Aorta (tissue), 5 donors: Measurements from ENCODE around the gene SEMA3G. TPM values are rescaled to one million over a fixed set of nuclear protein-coding genes. Genes with fewer than 3 reads are reported as not detected.

Experiments
- ATAC-seq: fragments of 200-7000 bp; cut with Tn5 transposase; one replicate; pipeline ENCODE4 v1.9.1; 2022; ENCODE audit warnings: moderate library complexity; ENCODE audit not compliant: low FRiP score
- DNase-seq, 2 donors: peaks; one replicate each; pipeline ENCODE4 v3.0.0-alpha.2; 2020
- H3K27ac ChIP-seq, 2 donors: one replicate each; pipeline ENCODE4 v1.5.1; 2013; ENCODE audit warnings: low read length in 2 of 2, mild to moderate bottlenecking in 2 of 2, moderate library complexity in 2 of 2, control low read depth in 1 of 2, inconsistent platforms in 1 of 2, low read depth in 1 of 2
- H3K27me3 ChIP-seq, 2 donors: one replicate each; pipeline ENCODE4 v1.6.1; 2013; ENCODE audit warnings: control low read depth in 1 of 2, low read length in 1 of 2, mild to moderate bottlenecking in 1 of 2, moderate library complexity in 1 of 2; ENCODE audit not compliant: insufficient read depth in 2 of 2, control insufficient read depth in 1 of 2
- H3K36me3 ChIP-seq, 2 donors: one replicate each; pipeline ENCODE4 v1.6.1; 2013; ENCODE audit warnings: control low read depth in 1 of 2, low read length in 1 of 2, mild to moderate bottlenecking in 1 of 2; ENCODE audit not compliant: insufficient read depth in 2 of 2, control insufficient read depth in 1 of 2
- H3K4me1 ChIP-seq, 2 donors: one replicate each; pipeline ENCODE4 v1.6.1; 2013; ENCODE audit warnings: low read length in 2 of 2, control low read depth in 1 of 2, mild to moderate bottlenecking in 1 of 2, moderate library complexity in 1 of 2; ENCODE audit not compliant: insufficient read depth in 2 of 2, control insufficient read depth in 1 of 2
- H3K4me3 ChIP-seq, 2 donors: one replicate each; pipeline ENCODE4 v1.5.1; 2013; ENCODE audit warnings: low read length in 2 of 2, control low read depth in 1 of 2, mild to moderate bottlenecking in 1 of 2
- H3K9me3 ChIP-seq: one replicate; pipeline ENCODE4 v1.6.1; 2013; ENCODE audit warnings: mild to moderate bottlenecking, low read length; ENCODE audit not compliant: control insufficient read depth
- WGBS, 2 donors: extraction: QIAGEN DNeasy Blood & Tissue Kit; methylation state at CpG; one replicate each; pipeline ENCODE4 v1.1.7; 2013; 5-methylcytosine and 5-hydroxymethylcytosine counted together
- intact Hi-C, 2 donors: fragments of 100-400 bp; cut with DNase I; formaldehyde crosslinking; loops; one replicate each; pipeline versions ENCODE4 v1.14.2 to v1.15.0; 2022
- polyA plus RNA-seq, 2 donors: library from polyadenylated mRNA; stranded (reverse); fragments of 200-250 nt; gene quantifications; one replicate each; pipeline ENCODE4 v1.2.3, GENCODE V29; 2013
- total RNA-seq, 2 donors: library from RNA; stranded (reverse); fragmentation: NEBNext Ultra II Directional; extraction: Animal tissue kit (Norgen Biotek cat#: 25700); gene quantifications; one replicate each; pipeline ENCODE4 v1.2.1, GENCODE V29; 2021
- donor health status: healthy with polysubstance abuse.
- donor health status: Bipolar disorder and iron deficiency.
- donor health status: DM: no; HTN: no; CAD: no.
- donor health status: DM: no; HTN: no; CAD: no.
- donor health status: DM: yes; HTN: yes; CAD: no.

The SEMA3G gene
- total and polyA plus RNA-seq, 4 donors = 0.26 to 23.8 (median 12.5) TPM; not detected in 1

DNA sequence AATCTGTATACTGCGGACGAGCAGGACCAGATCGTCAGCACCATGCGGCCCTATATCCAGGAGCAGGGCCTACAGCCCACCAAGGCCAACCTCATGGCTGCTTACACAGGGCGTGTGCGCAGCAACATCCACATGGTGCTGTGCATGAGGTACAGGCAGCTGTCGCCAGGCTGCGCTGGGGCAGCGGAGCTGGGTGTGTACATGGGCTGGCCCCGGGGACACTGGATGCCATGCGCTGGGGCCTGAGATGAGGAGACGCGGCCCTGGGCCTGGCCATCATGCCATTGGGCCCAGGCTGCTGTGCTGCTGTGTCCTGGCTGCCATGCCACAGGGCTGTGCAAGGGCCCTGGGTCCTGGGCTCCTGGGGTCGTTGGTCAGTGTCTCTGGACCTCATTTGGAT is 61.5 kb downstream of the SEMA3G start:
- Histone ChIP-seq H3K27me3 (no peaks in the 10 kb centered on the region), H3K9me3 (no peaks in the 10 kb centered on the region), H3K36me3 (no peaks in the 10 kb centered on the region), H3K4me1 (no peaks in the 10 kb centered on the region), H3K27ac (no peak overlapping the region), H3K4me3 (no peak overlapping the region)
- 91 to 92% methylated on average over 14 of the region's 14 CpGs for WGBS, 2 donors
- DNase-seq (no peak), ATAC-seq (no peak)
- intact Hi-C loops = no loop called here

Other genes with a start within 250 kb of the SEMA3G start
- gene ALAS1, start 246.9 kb downstream of the SEMA3G start, total RNA-seq = 10 to 100 TPM; 30.2 to 34.5 TPM
- gene ALAS1, start 246.9 kb downstream of the SEMA3G start, polyA plus RNA-seq = 10 to 100 TPM; 14.4 to 16.5 TPM
- gene TLR9, start 219.5 kb downstream of the SEMA3G start, total RNA-seq = under 1 TPM; 0.42 to 0.81 TPM
- gene TLR9, start 219.5 kb downstream of the SEMA3G start, polyA plus RNA-seq = not detected
- 10 to 100 TPM; 40.5 to 52.2 TPM for gene TWF2, start 205.9 kb downstream of the SEMA3G start, total RNA-seq
- gene TWF2, start 205.9 kb downstream of the SEMA3G start, polyA plus RNA-seq = 10 to 100 TPM; 42.3 to 48.0 TPM
- gene PPM1M, start 199.3 kb downstream of the SEMA3G start, total RNA-seq = 10 to 100 TPM; 26.7 to 43.4 TPM
- gene PPM1M, start 199.3 kb downstream of the SEMA3G start, polyA plus RNA-seq = 10 to 100 TPM; 26.2 to 33.7 TPM
- gene WDR82, start 166.5 kb downstream of the SEMA3G start, total RNA-seq = 10 to 100 TPM; 58.1 to 72.4 TPM
- 10 to 100 TPM; 27.9 to 31.6 TPM for gene WDR82, start 166.5 kb downstream of the SEMA3G start, polyA plus RNA-seq
- gene GLYCTK, start 157.3 kb downstream of the SEMA3G start, total RNA-seq = 10 to 100 TPM in 1 of 2 donors, 1 to 10 TPM in 1; 9.7 to 13.9 TPM
- 10 to 100 TPM in 1 of 2 donors, 1 to 10 TPM in 1; 9.9 to 15.6 TPM for gene GLYCTK, start 157.3 kb downstream of the SEMA3G start, polyA plus RNA-seq
- 10 to 100 TPM; 10.3 to 24.1 TPM for gene DNAH1, start 128.8 kb downstream of the SEMA3G start, total RNA-seq
- gene DNAH1, start 128.8 kb downstream of the SEMA3G start, polyA plus RNA-seq = 10 to 100 TPM in 1 of 2 donors, under 1 TPM in 1; 0.88 to 11.3 TPM
- gene BAP1, start 35.1 kb downstream of the SEMA3G start, total RNA-seq = 10 to 100 TPM; 62.7 to 74.4 TPM
- 10 to 100 TPM; 29.4 to 99.6 TPM for gene BAP1, start 35.1 kb downstream of the SEMA3G start, polyA plus RNA-seq
- gene PHF7, start 34.4 kb downstream of the SEMA3G start, total RNA-seq = 1 to 10 TPM; 7.7 to 8.0 TPM
- gene PHF7, start 34.4 kb downstream of the SEMA3G start, polyA plus RNA-seq = 1 to 10 TPM; 7.1 to 8.5 TPM
- gene TNNC1, start 8.9 kb upstream of the SEMA3G start, total RNA-seq = 1 to 10 TPM; 2.6 to 4.7 TPM
- 10 to 100 TPM in 1 of 2 donors, 1 to 10 TPM in 1; 3.0 to 20.7 TPM for gene TNNC1, start 8.9 kb upstream of the SEMA3G start, polyA plus RNA-seq
- 100 to 1,000 TPM in 1 of 2 donors, 10 to 100 TPM in 1; 80.9 to 157 TPM for gene NISCH, start 10.5 kb upstream of the SEMA3G start, total RNA-seq
- gene NISCH, start 10.5 kb upstream of the SEMA3G start, polyA plus RNA-seq = 100 to 1,000 TPM in 1 of 2 donors, 10 to 100 TPM in 1; 13.3 to 122 TPM
- 100 to 1,000 TPM; 339 to 651 TPM for gene STAB1, start 50.2 kb upstream of the SEMA3G start, total RNA-seq
- 100 to 1,000 TPM in 1 of 2 donors, 10 to 100 TPM in 1; 54.2 to 207 TPM for gene STAB1, start 50.2 kb upstream of the SEMA3G start, polyA plus RNA-seq
- 10 to 100 TPM; 29.6 to 33.0 TPM for gene NT5DC2, start 88.8 kb upstream of the SEMA3G start, total RNA-seq
- gene NT5DC2, start 88.8 kb upstream of the SEMA3G start, polyA plus RNA-seq = 100 to 1,000 TPM in 1 of 2 donors, 10 to 100 TPM in 1; 46.3 to 148 TPM
- 10 to 100 TPM in 1 of 2 donors, 1 to 10 TPM in 1; 9.1 to 14.0 TPM for gene UQCC5, start 91.5 kb upstream of the SEMA3G start, total RNA-seq
- gene UQCC5, start 91.5 kb upstream of the SEMA3G start, polyA plus RNA-seq = 1 to 10 TPM; 4.5 to 7.1 TPM
- 10 to 100 TPM; 61.6 to 73.8 TPM for gene PBRM1, start 240.8 kb upstream of the SEMA3G start, total RNA-seq
- gene PBRM1, start 240.8 kb upstream of the SEMA3G start, polyA plus RNA-seq = 10 to 100 TPM in 1 of 2 donors, 1 to 10 TPM in 1; 6.9 to 11.3 TPM
- 10 to 100 TPM; 52.0 to 70.3 TPM for gene GNL3, start 240.9 kb upstream of the SEMA3G start, total RNA-seq
- 10 to 100 TPM; 20.9 to 32.9 TPM for gene GNL3, start 240.9 kb upstream of the SEMA3G start, polyA plus RNA-seq